ENCODE measurements around the gene MID1.

DNA sequence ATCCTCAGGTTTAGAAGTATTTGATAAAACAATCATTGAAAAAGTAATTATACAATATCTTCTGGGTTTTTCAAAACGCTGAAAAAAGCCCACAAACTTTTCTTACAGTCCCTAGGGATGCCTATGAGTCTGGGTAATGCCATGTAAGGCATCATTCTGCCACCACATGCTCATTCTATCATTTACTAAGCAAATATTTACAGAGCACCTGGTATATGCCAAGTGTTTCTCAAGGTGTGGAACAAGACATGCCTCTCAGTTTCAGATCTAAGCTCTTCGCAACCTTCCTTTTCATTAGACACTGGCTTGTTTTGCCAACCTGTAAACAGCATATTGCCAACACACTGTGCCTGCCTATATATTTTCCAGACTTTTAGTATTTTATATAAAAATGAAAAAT is 17.7 kb downstream of the MID1 start:
- TF ChIP-seq, protein P1, sequence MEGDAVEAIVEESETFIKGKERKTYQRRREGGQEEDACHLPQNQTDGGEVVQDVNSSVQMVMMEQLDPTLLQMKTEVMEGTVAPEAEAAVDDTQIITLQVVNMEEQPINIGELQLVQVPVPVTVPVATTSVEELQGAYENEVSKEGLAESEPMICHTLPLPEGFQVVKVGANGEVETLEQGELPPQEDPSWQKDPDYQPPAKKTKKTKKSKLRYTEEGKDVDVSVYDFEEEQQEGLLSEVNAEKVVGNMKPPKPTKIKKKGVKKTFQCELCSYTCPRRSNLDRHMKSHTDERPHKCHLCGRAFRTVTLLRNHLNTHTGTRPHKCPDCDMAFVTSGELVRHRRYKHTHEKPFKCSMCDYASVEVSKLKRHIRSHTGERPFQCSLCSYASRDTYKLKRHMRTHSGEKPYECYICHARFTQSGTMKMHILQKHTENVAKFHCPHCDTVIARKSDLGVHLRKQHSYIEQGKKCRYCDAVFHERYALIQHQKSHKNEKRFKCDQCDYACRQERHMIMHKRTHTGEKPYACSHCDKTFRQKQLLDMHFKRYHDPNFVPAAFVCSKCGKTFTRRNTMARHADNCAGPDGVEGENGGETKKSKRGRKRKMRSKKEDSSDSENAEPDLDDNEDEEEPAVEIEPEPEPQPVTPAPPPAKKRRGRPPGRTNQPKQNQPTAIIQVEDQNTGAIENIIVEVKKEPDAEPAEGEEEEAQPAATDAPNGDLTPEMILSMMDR (IDR thresholded peaks at IDR 0.05; ENCODE audit: low read depth, low read length), result no peak
- TF ChIP-seq EZH2phosphoT487 (IDR thresholded peaks at IDR 0.05; ENCODE audit: low read depth), result no peak
